ENCODE measurements around the gene DAPP1.

Gene DAPP1

GRCh38 chr4:99885063-99885664 lies 68.5 kb downstream of the DAPP1 start:
- no peak for ATAC-seq (replicated peaks)
- peaks cover 5 to 19% of the 10 kb centered on the region in 2 donors for H3K36me3 Mint-ChIP-seq
- DNase-seq = no peak

GRCh38 chr4:99885687-99886086 lies 69.1 kb downstream of the DAPP1 start:
- Mint-ChIP-seq H3K9me3 (no peaks in the 10 kb centered on the region), H3K27me3 (no peaks in the 10 kb centered on the region), H3K4me1 (peaks cover 0 to 1% of the 10 kb centered on the region in 2 donors), H3K27ac (no peak overlapping the region), H3K36me3 (peaks cover 2 to 14% of the 10 kb centered on the region in 2 donors), H3K4me3 (no peak overlapping the region)
- ATAC-seq (replicated peaks) = no peak
- no peak for DNase-seq

More at GRCh38 chr4:99885063-99885664, 68.5 kb downstream of the DAPP1 start:
- H3K9me3 Mint-ChIP-seq = no peaks in the 10 kb centered on the region
- no peak overlapping the region for H3K4me3 Mint-ChIP-seq
- H3K4me1 Mint-ChIP-seq = peaks cover 0 to 1% of the 10 kb centered on the region in 2 donors
- no peaks in the 10 kb centered on the region for H3K27me3 Mint-ChIP-seq
- H3K27ac Mint-ChIP-seq = no peak overlapping the region

- no peaks in the 10 kb centered on the region for H3K27me3 Mint-ChIP-seq
- ATAC-seq (replicated peaks) (no peak), DNase-seq (no peak)
- H3K36me3 Mint-ChIP-seq = peaks cover 2 to 14% of the 10 kb centered on the region in 2 donors
- no peak overlapping the region for H3K27ac Mint-ChIP-seq
- no peak overlapping the region for H3K4me3 Mint-ChIP-seq
- H3K4me1 Mint-ChIP-seq = peaks cover 4 to 5% of the 10 kb centered on the region in 2 donors
- H3K9me3 Mint-ChIP-seq = no peaks in the 10 kb centered on the region
These were observed 69.5 kb downstream of the DAPP1 start for GRCh38 chr4:99886146-99886545.

GRCh38 chr4:99887837-99888236 lies 71.2 kb downstream of the DAPP1 start:
- DNase-seq (no peak), ATAC-seq (replicated peaks) (no peak)
- Mint-ChIP-seq H3K9me3 (no peaks in the 10 kb centered on the region), H3K4me3 (no peak overlapping the region), H3K27me3 (no peaks in the 10 kb centered on the region), H3K4me1 (peaks cover 9 to 11% of the 10 kb centered on the region in 2 donors), H3K27ac (no peak overlapping the region), H3K36me3 (peaks cover 5 to 20% of the 10 kb centered on the region in 2 donors)

GRCh38 chr4:99891351-99891750 lies 74.7 kb downstream of the DAPP1 start:
- Mint-ChIP-seq H3K36me3 (peaks cover 10 to 23% of the 10 kb centered on the region in 2 donors), H3K4me1 (peaks cover 23 to 31% of the 10 kb centered on the region in 2 donors), H3K9me3 (no peaks in the 10 kb centered on the region), H3K27ac (no peak overlapping the region), H3K4me3 (no peak overlapping the region), H3K27me3 (no peaks in the 10 kb centered on the region)
- DNase-seq (no peak), ATAC-seq (replicated peaks) (no peak)

- no peak overlapping the region for H3K27ac Mint-ChIP-seq
- DNase-seq = no peak
- peak overlapping the region; percentile 98 for H3K4me3 Mint-ChIP-seq
- H3K9me3 Mint-ChIP-seq = no peaks in the 10 kb centered on the region
- H3K27me3 Mint-ChIP-seq = no peaks in the 10 kb centered on the region
- H3K36me3 Mint-ChIP-seq = peaks cover 10 to 23% of the 10 kb centered on the region in 2 donors
- no peak for ATAC-seq (replicated peaks)
- H3K4me1 Mint-ChIP-seq = peaks cover 22 to 31% of the 10 kb centered on the region in 2 donors
These were observed 76.4 kb downstream of the DAPP1 start for GRCh38 chr4:99893029-99893428.

GRCh38 chr4:99893839-99894160 lies 77.2 kb downstream of the DAPP1 start:
- no peaks in the 10 kb centered on the region for H3K27me3 Mint-ChIP-seq
- peaks cover 10 to 23% of the 10 kb centered on the region in 2 donors for H3K36me3 Mint-ChIP-seq
- peaks cover 22 to 31% of the 10 kb centered on the region in 2 donors for H3K4me1 Mint-ChIP-seq
- H3K9me3 Mint-ChIP-seq = no peaks in the 10 kb centered on the region
- DNase-seq (no peak), ATAC-seq (replicated peaks) (no peak)
- H3K4me3 Mint-ChIP-seq = peak overlapping the region; percentile 98
- peak overlapping the region; percentile 98 for H3K27ac Mint-ChIP-seq

GRCh38 chr4:99894161-99894997 lies 77.8 kb downstream of the DAPP1 start, which contains the start of gene LAMTOR3:
Gene LAMTOR3, minus strand, starts transcription at chr4:99894427. Its CDS starts 464 bp downstream, at chr4:99893963.
- DNase-seq (peak; percentile 89), ATAC-seq (replicated peaks) (peak; percentile 100)
- Mint-ChIP-seq H3K36me3 (peaks cover 10 to 21% of the 10 kb centered on the region in 2 donors), H3K9me3 (no peaks in the 10 kb centered on the region), H3K4me3 (peak within 1 kb of the TSS; percentile 98), H3K27ac (peak within 1 kb of the TSS; percentile 98), H3K4me1 (peaks cover 22 to 31% of the 10 kb centered on the region in 2 donors), H3K27me3 (no peaks in the 10 kb centered on the region)

- H3K9me3 Mint-ChIP-seq = no peaks in the 10 kb centered on the region
These were observed 78.4 kb downstream of the DAPP1 start for GRCh38 chr4:99894998-99895397.

GRCh38 chr4:99915449-99915848 lies 98.8 kb downstream of the DAPP1 start:
- H3K36me3 Mint-ChIP-seq = peaks cover 43 to 66% of the 10 kb centered on the region in 2 donors
- H3K27ac Mint-ChIP-seq = no peak overlapping the region

More at GRCh38 chr4:99894998-99895397, 78.4 kb downstream of the DAPP1 start:
- ATAC-seq (replicated peaks) (no peak), DNase-seq (no peak)
- H3K4me1 Mint-ChIP-seq = peaks cover 22 to 31% of the 10 kb centered on the region in 2 donors
- peak overlapping the region; percentile 98 for H3K4me3 Mint-ChIP-seq
- peaks cover 8 to 18% of the 10 kb centered on the region in 2 donors for H3K36me3 Mint-ChIP-seq
- no peaks in the 10 kb centered on the region for H3K27me3 Mint-ChIP-seq
- peak overlapping the region; percentile 83 for H3K27ac Mint-ChIP-seq

GRCh38 chr4:99917575-99917974 lies 100.9 kb downstream of the DAPP1 start:
- Mint-ChIP-seq H3K27me3 (no peaks in the 10 kb centered on the region), H3K36me3 (peaks cover 41 to 61% of the 10 kb centered on the region in 2 donors), H3K9me3 (peaks cover 11 to 12% of the 10 kb centered on the region in 2 donors), H3K4me1 (no peaks in the 10 kb centered on the region), H3K27ac (no peak overlapping the region), H3K4me3 (no peak overlapping the region)
- no peak for ATAC-seq (replicated peaks)
- DNase-seq = no peak

More at GRCh38 chr4:99915449-99915848, 98.8 kb downstream of the DAPP1 start:
- H3K27me3 Mint-ChIP-seq = no peaks in the 10 kb centered on the region
- H3K4me3 Mint-ChIP-seq = no peak overlapping the region
- H3K4me1 Mint-ChIP-seq = no peaks in the 10 kb centered on the region
- DNase-seq (no peak), ATAC-seq (replicated peaks) (no peak)
- peaks cover 11 to 12% of the 10 kb centered on the region in 2 donors for H3K9me3 Mint-ChIP-seq

- DNase-seq (no peak), ATAC-seq (replicated peaks) (no peak)
- H3K9me3 Mint-ChIP-seq = peaks cover 11 to 12% of the 10 kb centered on the region in 2 donors
- H3K4me1 Mint-ChIP-seq = no peaks in the 10 kb centered on the region
- H3K27ac Mint-ChIP-seq = no peak overlapping the region
- H3K27me3 Mint-ChIP-seq = no peaks in the 10 kb centered on the region
- H3K4me3 Mint-ChIP-seq = no peak overlapping the region
- peaks cover 38 to 58% of the 10 kb centered on the region in 2 donors for H3K36me3 Mint-ChIP-seq
These were observed 102.0 kb downstream of the DAPP1 start for GRCh38 chr4:99918656-99919055.
